K562 (cell line): ENCODE measurements around the gene RAD21L1. TPM values are rescaled to one million over a fixed set of nuclear protein-coding genes. Genes with fewer than 3 reads are reported as not detected.

ENCODE experiments used
- ATAC-seq: fragments of 200-7000 bp; cut with Tn5 transposase; 3 replicates; pipeline ENCODE4 v1.9.1; 2020; ENCODE audit warnings: moderate library complexity
- BruUV-seq: library from RNA; stranded (reverse); fragments of 400-500 nt; replicated peaks from 2 replicates; lab custom pipeline; 2021; lab: Mats Ljungman, UMichigan
- CTCF ChIA-PET: fragments of 300-600 bp; formaldehyde crosslinking; extraction: SDS; loops from one replicate; lab custom pipeline; 2021; ENCODE audit warnings: low intra/inter-chr PET ratio; lab: Yijun Ruan, JAX
- POLR2A ChIA-PET: fragments of 300-600, 350-650 bp; sonication (Branson Sonifier 250); formaldehyde crosslinking; extraction: SDS; loops from one replicate; lab custom pipeline; 2021; ENCODE audit warnings: antibody characterized with exemption, inconsistent platforms; lab: Yijun Ruan, JAX
- DNase-seq, 4 experiments: peaks; one replicate each; pipeline versions ENCODE4 v3.0.0 to v3.0.0-alpha.2; 2011 to 2018; ENCODE audit warnings: low spot score in 3 of 4, mixed read lengths in 3 of 4; ENCODE audit errors: extremely low read depth in 1 of 4
- FAIRE-seq: peaks from 2 replicates; lab custom pipeline; 2011; peaks lifted over from hg19 to GRCh38; lab: Jason Lieb, UNC
- H2AFZ ChIP-seq: 2 replicates; pipeline ENCODE4 v1.6.0; 2011; ENCODE audit warnings: low read depth, low read length, control low read depth, inconsistent platforms
- H3K27ac ChIP-seq: fragments of 200-600 bp; 3 replicates; pipeline ENCODE4 v1.8.0; 2011; ENCODE audit warnings: low read depth, mild to moderate bottlenecking, control low read depth, inconsistent platforms, low read length, moderate library complexity, mixed read lengths; ENCODE audit errors: extremely low read depth
- H3K27me3 ChIP-seq, 2 experiments: fragments of 300-600 bp in 1 of 2; 2 replicates in 1 of 2; 3 replicates in 1 of 2; pipeline versions ENCODE4 v1.6.0 to v1.8.0; 2011; ENCODE audit warnings: inconsistent platforms in 2 of 2, low read length in 2 of 2, mild to moderate bottlenecking in 1 of 2, mixed read lengths in 1 of 2, moderate library complexity in 1 of 2; ENCODE audit not compliant: control insufficient read depth in 2 of 2, insufficient read depth in 2 of 2
- H3K36me3 ChIP-seq: fragments of 300-600 bp; 3 replicates; pipeline ENCODE4 v1.8.0; 2011; ENCODE audit warnings: mild to moderate bottlenecking, low read length, inconsistent platforms; ENCODE audit not compliant: control insufficient read depth, insufficient read depth
- H3K4me1 ChIP-seq, 2 experiments: fragments of 200-600 bp in 1 of 2; replicated peaks in 1 of 2; 2 replicates in 1 of 2; 3 replicates in 1 of 2; pipeline versions ENCODE4 v1.5.1 to v1.8.0; 2011; ENCODE audit warnings: inconsistent platforms in 2 of 2, low read length in 2 of 2, mild to moderate bottlenecking in 1 of 2, mixed read lengths in 1 of 2, moderate library complexity in 1 of 2; ENCODE audit not compliant: control insufficient read depth in 2 of 2, insufficient read depth in 2 of 2
- H3K4me2 ChIP-seq: 2 replicates; pipeline ENCODE4 v1.6.1; 2011; ENCODE audit warnings: low read length, control low read depth, inconsistent platforms, mixed read lengths; ENCODE audit not compliant: insufficient read depth
- H3K4me3 ChIP-seq: fragments of 200-600 bp; sonication (generic), shearing (Covaris generic); 2 replicates; pipeline ENCODE4 v1.5.1; 2016; ENCODE audit warnings: control low read depth, inconsistent platforms
- H3K79me2 ChIP-seq: fragments of 200-600 bp; 3 replicates; pipeline ENCODE4 v1.8.0; 2011; ENCODE audit warnings: low read length, inconsistent platforms; ENCODE audit not compliant: control insufficient read depth, insufficient read depth
- H3K9ac ChIP-seq, 2 experiments: 2 replicates each; pipeline versions ENCODE4 v1.6.0 to v1.6.1; 2011; ENCODE audit warnings: low read depth in 2 of 2, low read length in 2 of 2, control low read depth in 1 of 2, inconsistent platforms in 1 of 2, mild to moderate bottlenecking in 1 of 2, mixed read lengths in 1 of 2; ENCODE audit not compliant: insufficient read depth in 1 of 2
- H3K9me1 ChIP-seq: one replicate; pipeline ENCODE4 v1.6.0; 2011; ENCODE audit warnings: inconsistent platforms, mild to moderate bottlenecking, low read length, moderate library complexity; ENCODE audit not compliant: control insufficient read depth, insufficient read depth
- H3K9me3 ChIP-seq: replicated peaks from 2 replicates; pipeline ENCODE4 v1.5.1; 2011; ENCODE audit warnings: low read depth, low read length, inconsistent platforms; ENCODE audit not compliant: control insufficient read depth, insufficient read depth
- H4K20me1 ChIP-seq: replicated peaks from 2 replicates; pipeline ENCODE4 v1.6.1; 2011; ENCODE audit warnings: low read length, inconsistent platforms, mixed read lengths; ENCODE audit not compliant: control insufficient read depth, insufficient read depth
- PHF21A ChIP-seq: fragments of 450-650 bp; IDR thresholded peaks from 2 replicates; pipeline ENCODE4 v1.6.1; 2017; ENCODE audit warnings: low read depth, borderline replicate concordance
- USF1 ChIP-seq: sonication (generic); formaldehyde crosslinking; IDR thresholded peaks from 2 replicates; pipeline ENCODE4 v1.9.0; 2022; ENCODE audit warnings: mild to moderate bottlenecking, missing genetic modification reagents
- ZNF239 ChIP-seq: fragments of 250-450 bp; sonication (Bioruptor Pico); IDR thresholded peaks from 2 replicates; pipeline ENCODE4 v1.4.0; 2020; ENCODE audit warnings: mild to moderate bottlenecking
- ZNF511 ChIP-seq: sonication (generic); formaldehyde crosslinking; IDR thresholded peaks from 2 replicates; pipeline ENCODE4 v1.8.0; 2022; ENCODE audit warnings: mild to moderate bottlenecking, missing genetic modification reagents
- WGBS: fragments of 100-300 bp; shearing (Covaris generic); methylation state at CpG from one replicate; pipeline ENCODE4 v1.1.6; 2016; ENCODE audit warnings: low coverage, mixed read lengths; ENCODE audit not compliant: insufficient coverage; ENCODE audit errors: missing lambda C conversion rate; 5-methylcytosine and 5-hydroxymethylcytosine counted together
- in situ Hi-C: fragments of 300-500 bp; cut with MboI; formaldehyde crosslinking; loops from 4 replicates; pipeline ENCODE4 v1.15.0; 2018; ENCODE audit warnings: inconsistent platforms, mixed read lengths
- intact Hi-C: fragments of 100-400 bp; cut with micrococcal nuclease; formaldehyde crosslinking; loops from 2 replicates; pipeline ENCODE4 v1.14.2; 2022
- polyA plus RNA-seq, 8 experiments: library from polyadenylated mRNA; depleted of rRNA in 4 of 8; stranded (reverse) in 5 of 8; unstranded in 3 of 8; fragments of >200 nt; fragmentation: Nextera tagmentation in 2 of 8; fragmentation: Illumina TruSeq in 1 of 8; extraction: Ambion mirVana in 2 of 8; extraction: Trizol in 1 of 8; gene quantifications; 2 replicates each; pipeline versions ENCODE4 v1.2.1 to v1.2.3, GENCODE V29; 2011 to 2014; ENCODE audit warnings: inconsistent platforms in 1 of 8, missing spikeins in 1 of 8
- total RNA-seq, 7 experiments: library from RNA; depleted of rRNA in 6 of 7; stranded (reverse); fragments of >200 nt in 6 of 7; fragmentation: Illumina TruSeq in 2 of 7; extraction: Trizol in 2 of 7; gene quantifications; 2 replicates each; pipeline versions ENCODE4 v1.2.1 to v1.2.3, GENCODE V29; 2011 to 2021; ENCODE audit warnings: low replicate concordance in 1 of 7

The RAD21L1 gene
- total and polyA plus RNA-seq, 9 of the 15 experiments (the other 6 are each of a cell fraction or from before 2014, with no cell fraction given) = 0.17 to 1.7 (median 0.45) TPM; not detected in 1

GRCh38 chr20:1186367-1186991 lies 39.4 kb upstream of the RAD21L1 start:
- Histone ChIP-seq H3K27ac (peak overlapping the region; percentile 59), H3K9ac (peak overlapping the region; percentile 60 to 81; a peak in 3 of 4 replicates)

More at GRCh38 chr20:1186367-1186991, 39.4 kb upstream of the RAD21L1 start:
- FAIRE-seq = no peak
- Histone ChIP-seq H3K9me1 (peaks cover 4% of the 10 kb centered on the region), H3K36me3 (0 out of 3 replicates have a peak, but pooled peaks cover 4% of the 10 kb centered on the region), H3K4me2 (peak overlapping the region; percentile 51), H3K79me2 (peaks cover 24% of the 10 kb centered on the region), H3K4me3 (no peak overlapping the region), H3K27me3 (no peaks in the 10 kb centered on the region), H4K20me1 (no peaks in the 10 kb centered on the region), H3K9me3 (no peaks in the 10 kb centered on the region), H3K4me1 (peaks cover 64 to 67% of the 10 kb centered on the region in 2 experiments), H2AFZ (peak overlapping the region; percentile 62)
- in situ Hi-C loops (no loop called here), intact Hi-C loops (loop anchor here (10.0 kb wide), 1 partner anchor 372 kb away; no protein-coding TSS in a partner anchor)
- BruUV-seq = no TSS peak
- 66% methylated on average over 13 of the region's 13 CpGs for WGBS
- no peak for TF ChIP-seq PHF21A
- TF ChIP-seq USF1 (CRISPR knock-in tag) = 0 out of 2 replicates have a peak, but pooled peaks have one; percentile 19
- TF ChIP-seq ZNF239 = no peak
- TF ChIP-seq ZNF511 = 0 out of 2 replicates have a peak, but pooled peaks have one; percentile 31
- CTCF ChIA-PET = interaction anchor here (1.1 kb wide), 1 partner anchor 15 kb away, joined by 3 read pairs; no protein-coding TSS in a partner anchor
- POLR2A ChIA-PET = no interaction called here
- ATAC-seq = no peak
- no peak for DNase-seq
